Hematopoietic multipotent progenitor cell treated with erythropoietin and hydrocortisone succinate and interleukin-3 and kit ligand, for 15 days (in vitro differentiated cells): ENCODE measurements around the gene PRND.
"Not testable (repeated sequence)": the region's sequence is repeated elsewhere in the genome, so short reads cannot be mapped to it uniquely, and the experiment has no call there.

Experiments
- DNase-seq: peaks from one replicate; pipeline ENCODE4 v3.0.0-alpha.2; 2015; ENCODE audit warnings: low spot score

Gene PRND

DNA sequence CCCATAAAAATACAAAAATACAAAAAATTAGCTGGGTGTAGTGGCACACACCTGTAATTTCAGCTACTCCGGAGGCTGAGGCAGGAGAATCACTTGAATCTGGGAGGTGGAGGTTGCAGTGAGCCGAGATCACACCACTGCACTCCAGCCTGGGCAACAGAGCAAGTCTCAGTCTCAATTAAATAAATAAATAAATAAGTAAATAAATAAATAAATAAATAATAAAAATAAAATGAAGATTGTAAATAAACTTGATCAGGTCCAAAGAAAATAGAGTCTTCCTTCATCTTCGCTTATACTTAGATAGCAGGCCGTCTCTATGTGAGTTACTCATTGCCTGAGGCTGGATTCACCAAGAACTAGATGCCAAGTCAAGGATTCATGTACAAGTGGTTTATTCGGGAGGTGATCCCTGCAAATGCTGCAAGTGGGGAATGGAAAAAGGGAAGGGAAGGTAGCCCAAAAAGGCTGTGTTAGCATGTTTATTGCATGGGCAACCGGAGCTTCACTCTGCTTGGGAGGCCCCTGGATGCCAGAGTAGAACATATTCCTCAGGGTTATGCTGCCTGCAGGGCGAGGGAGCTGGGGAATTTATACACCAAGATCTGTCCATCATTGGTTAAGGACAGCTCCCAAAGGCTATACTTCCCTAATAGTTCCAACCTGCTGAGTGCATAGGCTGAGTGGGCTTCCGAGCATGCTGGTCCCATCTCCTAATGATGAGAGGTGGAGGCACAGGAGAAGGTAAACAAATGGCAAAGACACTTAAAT lies 16.3 kb downstream of the PRND start:
- no peak for DNase-seq

DNA sequence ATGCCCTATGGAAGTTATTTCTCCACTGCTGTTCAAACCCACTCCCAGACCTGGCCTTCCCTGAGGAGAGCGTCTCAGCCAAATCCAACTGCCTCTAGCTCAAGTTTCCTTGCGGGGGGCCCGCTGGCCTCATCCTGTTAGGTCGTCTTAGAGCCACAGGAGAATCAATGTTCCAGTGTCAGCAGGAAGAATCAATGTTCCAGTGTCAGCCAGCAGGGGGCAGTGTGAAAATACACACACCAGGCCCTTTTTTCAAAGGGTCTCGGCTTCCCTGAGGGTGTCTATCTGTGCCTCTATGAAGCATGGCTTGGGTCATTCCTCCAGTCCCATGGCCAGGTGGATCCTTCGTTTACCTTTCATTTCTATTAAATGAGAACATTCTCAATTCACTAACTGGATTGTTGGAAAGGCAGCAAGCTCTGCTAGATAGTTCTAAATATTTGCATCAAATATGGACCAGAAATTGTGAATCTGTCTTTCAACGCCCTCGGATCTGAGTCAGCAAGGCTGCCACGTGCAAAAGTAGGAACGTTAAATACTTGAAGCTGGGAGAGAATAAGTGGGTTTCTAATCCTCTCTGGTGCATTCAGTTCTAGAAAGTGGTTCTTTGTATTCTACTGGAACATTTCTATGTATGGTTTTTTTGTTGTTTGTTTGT lies 19.2 kb downstream of the PRND start:
- DNase-seq: peak; percentile 49

GRCh38 chr20:4748847-4749246 lies 27.1 kb downstream of the PRND start:
- DNase-seq: no peak

- DNase-seq: no peak
Observed at GRCh38 chr20:4749326-4749725, 27.6 kb downstream of the PRND start.

GRCh38 chr20:4750381-4750780 lies 28.7 kb downstream of the PRND start:
- DNase-seq: no peak

DNA sequence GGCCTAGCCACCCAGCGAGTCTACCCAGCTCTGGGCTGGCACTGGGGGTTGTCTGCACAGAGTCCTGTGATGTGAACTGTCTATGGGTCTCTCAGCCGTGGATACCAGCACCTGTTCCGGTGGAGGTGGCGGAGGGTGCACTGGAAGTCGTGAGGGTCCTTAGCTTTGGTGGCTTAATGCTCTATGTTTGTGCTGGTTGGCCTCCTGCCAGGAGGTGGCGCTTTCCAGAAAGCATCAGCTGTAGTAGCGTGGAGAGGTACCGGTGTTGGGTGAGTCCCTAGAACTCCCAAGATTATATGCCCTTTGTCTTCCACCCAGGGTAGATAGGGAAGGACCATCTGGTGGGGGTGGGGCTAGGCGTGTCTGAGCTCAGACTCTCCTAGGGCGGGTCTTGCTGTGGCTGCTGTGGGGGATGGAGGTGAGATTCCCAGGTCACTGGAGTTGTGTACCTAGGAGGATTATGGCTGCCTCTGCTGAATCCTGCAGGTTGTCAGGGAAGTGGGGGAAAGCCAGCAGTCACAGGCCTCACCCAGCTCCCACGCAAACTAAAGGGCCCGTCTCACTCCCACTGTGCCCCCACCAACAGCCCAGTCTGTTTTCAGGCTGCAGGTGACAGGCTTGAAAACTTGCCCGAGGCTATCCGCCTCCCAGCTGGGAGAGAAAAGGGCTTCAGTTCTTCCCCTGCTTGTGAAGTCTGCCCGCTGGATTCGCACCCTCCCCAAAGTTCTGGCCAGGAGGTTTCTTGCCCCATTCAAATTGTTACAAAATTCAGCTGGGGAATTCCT lies 37.6 kb downstream of the PRND start:
- not testable (repeated sequence) for DNase-seq

- no peak for DNase-seq
Observed at GRCh38 chr20:4763261-4763660, 41.6 kb downstream of the PRND start.

GRCh38 chr20:4763723-4764510 lies 42.2 kb downstream of the PRND start:
- no peak for DNase-seq

DNA sequence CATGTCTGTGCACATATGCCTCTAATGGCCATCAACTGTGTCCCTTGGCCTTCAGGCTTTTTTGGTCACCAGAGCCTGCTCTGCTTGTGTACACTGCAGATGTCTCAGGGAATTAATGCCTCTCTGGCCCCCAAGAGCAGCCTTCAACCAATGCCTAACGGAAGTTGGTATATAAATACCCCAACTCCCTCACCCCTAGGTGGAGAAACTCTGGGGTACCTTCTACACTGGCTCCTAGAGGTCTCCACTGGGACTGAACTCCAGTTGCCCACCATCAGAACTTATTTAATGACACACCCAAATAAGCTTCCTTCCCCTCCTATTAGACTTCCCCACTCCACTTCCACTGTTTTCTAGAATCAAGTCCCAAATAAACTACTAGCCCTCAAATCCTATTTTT lies 43.1 kb downstream of the PRND start:
- DNase-seq: no peak

DNA sequence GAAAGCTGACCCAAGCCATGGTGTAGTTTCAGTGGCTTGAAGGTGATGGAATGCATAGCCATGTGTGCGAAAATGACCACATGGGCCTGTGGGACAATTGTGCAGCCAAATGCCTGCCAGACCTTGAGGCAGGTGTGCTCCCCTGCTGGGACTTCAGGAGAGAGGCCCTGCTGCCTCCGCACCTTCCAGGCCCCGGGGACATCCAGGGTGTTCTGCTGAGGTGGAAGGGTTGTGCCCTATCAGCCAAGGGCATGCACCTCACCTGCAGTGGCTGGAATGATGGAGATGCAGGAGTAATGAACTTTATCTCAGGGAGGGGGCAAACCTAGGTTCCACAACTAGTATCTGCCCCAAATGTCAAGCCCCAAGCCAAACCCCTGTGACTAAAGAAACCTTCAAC lies 44.0 kb downstream of the PRND start:
- DNase-seq: no peak

GRCh38 chr20:4766631-4767030 lies 44.9 kb downstream of the PRND start:
- no peak for DNase-seq

DNA sequence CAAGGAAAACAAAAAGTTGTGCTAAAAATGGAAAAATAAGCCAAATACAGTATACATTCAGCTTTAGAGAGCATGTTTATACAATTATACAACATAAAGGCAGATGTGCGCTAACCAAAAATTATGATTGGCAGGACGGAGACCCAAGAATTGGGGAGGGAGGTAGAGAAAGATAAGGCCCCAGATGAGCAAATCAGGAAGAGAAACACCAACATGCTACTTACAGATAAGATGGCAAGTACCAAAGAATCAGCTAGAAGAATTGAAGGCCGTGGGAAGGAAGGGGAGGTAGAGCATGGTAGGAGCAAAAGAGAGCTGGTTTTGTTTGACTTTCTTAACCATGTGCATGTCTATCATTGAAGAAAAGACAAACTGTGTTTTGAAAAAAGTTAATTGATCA lies 45.4 kb downstream of the PRND start:
- DNase-seq: peak; percentile 25

DNA sequence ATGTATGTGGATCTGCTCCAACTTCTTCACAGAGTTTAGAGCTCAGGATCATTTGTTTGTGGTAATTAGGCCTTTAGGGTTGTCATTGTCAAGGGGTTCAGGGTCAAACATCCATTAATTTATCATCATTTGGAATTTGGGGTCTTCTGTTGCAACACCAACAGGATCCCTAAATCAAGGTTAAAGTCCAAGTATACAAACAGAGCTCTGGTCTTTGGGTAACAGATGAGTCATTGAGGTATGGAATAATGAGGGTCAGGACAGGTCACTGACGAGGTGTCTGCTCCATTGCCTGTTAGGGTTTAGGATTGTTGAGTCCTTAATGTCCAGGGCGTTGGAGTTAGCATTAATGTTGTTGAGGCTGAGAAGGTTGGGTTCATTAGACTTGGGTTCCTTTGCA lies 47.6 kb downstream of the PRND start:
- DNase-seq: no peak

DNA sequence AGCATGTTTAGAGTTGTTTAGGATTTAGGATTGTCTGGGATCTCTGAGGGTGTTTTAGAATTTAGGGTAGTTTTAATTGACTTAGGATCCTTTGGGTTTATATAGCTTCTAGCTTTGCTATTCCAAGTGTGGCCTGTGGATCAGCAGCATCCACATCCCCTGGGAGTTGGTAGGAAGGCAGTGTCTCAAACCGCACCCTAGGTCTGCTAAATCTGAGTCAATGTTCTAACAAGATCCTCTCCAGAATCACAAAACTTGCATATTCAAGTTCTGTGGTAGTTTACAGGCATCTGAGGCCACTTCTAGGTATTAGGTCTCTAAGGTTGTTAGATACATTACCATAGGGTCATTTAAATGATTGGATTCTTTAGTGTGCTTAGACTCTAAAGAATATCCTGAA lies 48.3 kb downstream of the PRND start:
- no peak for DNase-seq

- DNase-seq: no peak
Observed at GRCh38 chr20:4771004-4771403, 49.3 kb downstream of the PRND start.

GRCh38 chr20:4772132-4772531 lies 50.4 kb downstream of the PRND start:
- no peak for DNase-seq

DNA sequence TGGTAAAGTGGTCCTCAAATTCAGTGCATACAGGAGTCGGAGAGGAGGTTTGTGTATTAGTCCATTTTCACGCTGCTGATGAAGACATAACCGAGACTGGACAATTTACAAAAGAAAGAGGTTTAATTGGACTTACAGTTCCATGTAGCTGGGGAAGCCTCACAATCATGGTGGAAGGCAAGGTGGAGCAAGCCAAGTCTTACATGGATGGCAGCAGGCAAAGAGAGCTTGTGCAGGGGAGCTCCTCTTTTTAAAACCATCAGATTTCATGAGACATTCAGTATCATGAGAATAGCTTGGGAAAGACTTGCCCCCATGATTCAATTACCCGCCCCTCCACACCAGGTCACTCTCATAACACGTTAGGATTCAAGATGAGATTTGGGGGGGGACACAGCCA lies 51.3 kb downstream of the PRND start:
- not testable (repeated sequence) for DNase-seq

DNA sequence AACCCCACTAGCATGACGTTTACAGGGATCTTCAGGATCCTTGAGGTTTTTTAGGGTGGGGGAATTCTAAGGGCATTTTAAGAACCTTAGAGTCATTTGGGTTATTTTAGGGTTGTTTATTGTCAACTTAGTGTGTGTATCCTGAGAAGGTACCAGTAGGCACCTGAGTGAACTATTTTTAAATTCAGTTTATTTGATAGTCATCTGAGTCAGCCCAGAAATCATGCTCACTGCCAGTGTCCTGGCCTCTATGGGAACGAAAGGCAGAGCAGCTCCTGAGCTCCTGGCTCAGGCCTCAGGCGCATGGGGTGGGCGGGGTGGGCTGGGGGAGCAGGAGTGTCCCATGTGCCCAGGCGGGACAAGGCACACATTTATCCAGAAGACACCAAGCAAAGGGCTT lies 52.0 kb downstream of the PRND start:
- DNase-seq: no peak

GRCh38 chr20:4774207-4774606 lies 52.5 kb downstream of the PRND start:
- no peak for DNase-seq

GRCh38 chr20:4775322-4776078 lies 53.8 kb downstream of the PRND start:
- no peak for DNase-seq

DNA sequence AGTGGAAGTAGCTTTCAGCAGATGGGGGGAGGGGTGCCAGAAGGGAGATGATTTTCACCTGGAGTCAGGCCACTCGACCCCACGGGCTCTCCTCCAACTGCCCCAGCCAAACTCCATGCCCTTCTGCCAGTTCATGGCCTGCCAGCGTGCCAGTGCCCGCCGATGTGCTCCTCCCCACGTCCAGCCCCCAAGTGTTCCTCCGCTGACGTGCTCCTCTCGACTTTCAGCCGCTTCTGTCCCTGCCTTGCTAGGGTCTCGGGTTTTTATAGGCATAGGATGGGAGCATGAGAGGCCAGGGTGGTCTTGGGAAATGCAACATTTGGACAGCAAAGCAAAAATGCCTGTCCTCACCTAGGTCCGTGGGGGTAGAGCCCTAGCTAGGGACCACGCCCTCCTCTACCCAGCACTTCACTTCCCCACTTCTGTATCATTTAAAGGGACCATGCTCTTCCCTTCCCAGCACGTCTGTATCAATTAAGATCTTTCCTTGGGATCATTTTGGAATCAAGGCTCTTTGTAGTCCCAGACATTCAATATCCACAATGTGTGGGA lies 54.4 kb downstream of the PRND start:
- no peak for DNase-seq
